NOMO-1 treated with DMSO at 0.1 percent for 48 hours (cell line): ENCODE data around the gene CMTM4.
"Not testable (repeated sequence)": the region's sequence is repeated elsewhere in the genome, so short reads cannot be mapped to it uniquely, and the experiment has no call there.

ENCODE experiments used
- DNase-seq: peaks from one replicate; lab custom pipeline; 2025; ENCODE audit not compliant: unreplicated experiment; lab: John Stamatoyannopoulos, UW

Gene CMTM4

GRCh38 chr16:66676599-66676998 is 19.9 kb downstream of the CMTM4 start:
- DNase-seq, result no peak

- no peak for DNase-seq
Measured at GRCh38 chr16:66673691-66674090, 22.9 kb downstream of the CMTM4 start.

- no peak for DNase-seq
Measured at GRCh38 chr16:66670691-66671388, 25.7 kb downstream of the CMTM4 start.

- no peak for DNase-seq
Measured at GRCh38 chr16:66668777-66669444, 27.6 kb downstream of the CMTM4 start.

DNA sequence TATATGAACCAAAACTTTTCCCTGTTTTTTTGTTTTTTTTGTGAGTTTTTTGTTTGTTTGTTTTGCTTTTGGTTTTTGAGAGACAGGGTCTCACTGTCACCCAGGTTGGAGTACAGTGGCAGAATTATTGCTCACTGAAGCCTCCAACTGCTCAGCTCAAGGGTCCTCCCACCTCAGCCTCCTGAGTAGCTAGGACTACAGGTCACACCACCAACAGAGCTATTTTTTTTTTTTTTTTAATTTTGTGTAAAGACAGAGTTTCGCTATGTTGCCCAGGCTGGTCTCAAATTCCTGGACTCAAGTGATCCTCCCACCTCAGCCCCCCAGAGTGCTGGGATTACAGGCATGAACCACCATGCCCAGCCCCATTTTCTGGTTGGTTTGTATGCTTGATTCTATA is 28.6 kb downstream of the CMTM4 start:
- DNase-seq, result no peak

- DNase-seq, result peak; percentile 17
Measured at GRCh38 chr16:66662445-66663194, 33.9 kb downstream of the CMTM4 start.

DNA sequence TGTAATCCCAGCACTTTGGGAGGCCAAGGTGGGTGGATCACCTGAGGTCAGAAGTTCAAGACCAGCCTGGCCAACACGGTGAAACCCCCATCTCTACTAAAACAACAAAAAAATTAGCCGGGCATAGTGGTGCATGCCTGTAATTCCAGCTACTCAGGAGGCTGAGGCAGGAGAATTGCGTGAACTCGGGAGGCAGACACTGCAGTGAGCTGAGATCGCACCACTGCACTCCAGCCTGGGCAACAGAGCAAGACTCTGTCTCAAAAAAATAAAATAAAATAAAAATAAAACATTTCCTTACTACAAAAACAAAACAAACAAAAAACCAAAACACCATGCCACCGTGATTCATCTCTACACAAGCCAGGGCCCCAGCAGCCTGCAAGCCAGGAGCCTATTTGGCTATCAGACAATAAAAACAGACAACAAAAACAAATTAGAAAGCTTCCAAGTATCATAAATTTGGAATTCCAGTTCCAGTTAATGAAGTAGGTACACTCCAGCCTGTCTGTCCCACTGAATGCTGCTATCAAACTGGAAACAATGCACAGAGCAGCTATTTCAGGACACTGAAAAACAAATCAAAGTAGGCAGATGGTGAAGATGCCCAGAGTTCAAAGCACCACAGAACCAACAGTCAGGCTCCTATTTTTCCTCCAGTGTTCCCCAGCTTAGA is 34.7 kb downstream of the CMTM4 start:
- DNase-seq, result not testable (repeated sequence)

DNA sequence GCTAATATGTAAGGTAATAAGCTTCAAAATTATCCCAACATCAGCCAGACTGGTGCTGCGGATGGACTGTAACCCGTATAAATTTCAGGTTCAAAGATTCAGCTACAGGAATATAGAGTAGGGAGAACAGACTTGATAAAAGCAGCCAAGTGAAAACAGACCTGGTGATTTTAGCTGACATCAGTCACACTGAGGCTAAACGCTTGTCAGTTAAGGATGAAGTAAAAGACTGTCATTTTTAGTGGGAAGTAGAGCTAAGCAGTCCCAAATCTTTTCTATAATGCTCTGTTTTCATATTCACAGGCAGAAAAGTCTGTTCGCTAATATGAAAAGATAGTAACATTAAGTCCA is 35.4 kb downstream of the CMTM4 start:
- no peak for DNase-seq

DNA sequence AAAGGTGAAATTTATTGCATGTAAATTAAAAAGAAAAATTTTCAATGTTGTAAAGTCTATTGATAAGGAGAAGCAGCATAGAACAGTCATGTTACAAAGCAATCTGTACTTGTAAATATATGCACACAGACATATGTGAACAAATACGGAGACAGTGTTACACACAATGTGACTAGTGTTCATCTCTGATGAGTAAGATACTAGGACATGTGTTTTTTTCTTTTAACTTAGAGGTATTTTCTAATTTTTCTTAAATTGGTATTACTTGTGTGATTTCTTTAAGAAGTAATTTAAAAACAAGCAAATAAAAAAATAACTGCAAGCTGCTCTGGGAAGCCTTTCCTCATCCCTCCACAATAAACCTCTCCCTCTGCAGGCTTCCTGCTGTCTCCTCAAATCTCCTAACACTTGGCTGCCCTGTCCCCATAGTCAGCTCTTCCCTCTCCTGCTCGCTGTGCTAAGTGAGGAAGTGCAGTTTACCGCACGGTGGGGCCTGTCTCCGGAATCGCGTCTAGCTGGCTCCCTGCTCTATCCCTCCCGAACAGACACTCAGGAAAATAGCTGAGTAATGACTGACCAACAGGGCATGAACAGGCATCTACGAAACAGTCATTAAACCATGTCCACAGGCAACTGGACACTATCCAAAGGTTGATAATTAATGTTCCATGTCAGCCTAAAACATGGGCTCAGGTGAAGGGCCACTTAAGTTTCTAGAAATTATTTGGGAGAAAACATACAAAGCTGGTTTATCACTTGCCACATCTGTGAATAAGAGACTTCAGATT is 35.9 kb downstream of the CMTM4 start:
- peak; percentile 40 for DNase-seq

DNA sequence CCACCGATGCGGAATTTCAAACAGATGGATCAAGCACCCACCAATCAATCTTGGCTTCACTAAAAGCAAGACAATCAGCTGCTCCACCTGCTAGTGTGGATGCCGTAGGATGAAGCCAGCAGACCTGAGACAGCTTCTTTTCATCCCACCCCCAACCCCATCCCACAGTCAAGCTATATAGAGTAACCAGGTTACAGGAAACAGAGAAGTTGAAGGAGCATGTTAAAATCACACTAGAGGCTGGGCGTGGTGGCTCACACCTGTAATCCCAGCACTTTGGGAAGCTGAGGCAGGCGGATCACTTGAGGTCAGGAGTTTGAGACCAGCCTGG is 37.7 kb downstream of the CMTM4 start:
- no peak for DNase-seq

DNA sequence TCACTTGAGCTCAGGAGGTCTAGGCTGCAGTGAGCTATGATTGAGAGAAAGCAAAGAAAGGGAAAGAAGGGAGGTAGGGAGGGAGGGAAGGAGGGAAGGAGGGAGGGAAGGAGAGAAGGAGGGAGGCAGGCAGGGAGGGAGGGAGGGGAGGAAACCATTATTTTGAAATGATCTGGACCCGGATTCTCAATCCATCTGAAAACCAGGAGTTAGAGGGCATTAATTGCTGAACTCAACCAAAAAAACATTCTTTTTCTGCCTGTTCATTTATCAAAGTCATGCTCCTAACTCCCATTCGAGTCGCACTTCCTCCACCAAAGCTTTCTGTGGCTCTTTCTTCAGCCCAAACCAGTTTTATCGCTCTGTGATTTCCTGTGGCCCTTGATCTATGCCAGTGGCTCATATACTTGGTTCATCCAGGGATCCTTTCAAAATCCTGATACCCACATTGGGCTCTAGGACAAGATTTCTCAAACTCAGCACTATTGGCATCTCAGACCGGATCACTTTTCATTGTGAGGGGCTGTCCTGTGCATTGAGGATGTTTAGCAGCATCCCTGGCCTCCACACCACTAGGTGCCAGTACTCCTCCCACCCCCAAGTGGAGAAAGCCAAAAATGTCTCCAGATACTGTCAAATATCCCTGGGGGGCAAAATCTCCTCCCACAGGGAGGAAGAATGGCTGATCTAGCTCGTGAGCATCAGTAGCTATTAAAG is 38.2 kb downstream of the CMTM4 start:
- DNase-seq, result peak; percentile 42

GRCh38 chr16:66656547-66656946 is 40.0 kb downstream of the CMTM4 start:
- DNase-seq, result no peak

- DNase-seq, result peak; percentile 41
Measured at GRCh38 chr16:66653581-66654350, 42.8 kb downstream of the CMTM4 start.

- DNase-seq, result no peak
Measured at GRCh38 chr16:66652661-66653360, 43.7 kb downstream of the CMTM4 start.

DNA sequence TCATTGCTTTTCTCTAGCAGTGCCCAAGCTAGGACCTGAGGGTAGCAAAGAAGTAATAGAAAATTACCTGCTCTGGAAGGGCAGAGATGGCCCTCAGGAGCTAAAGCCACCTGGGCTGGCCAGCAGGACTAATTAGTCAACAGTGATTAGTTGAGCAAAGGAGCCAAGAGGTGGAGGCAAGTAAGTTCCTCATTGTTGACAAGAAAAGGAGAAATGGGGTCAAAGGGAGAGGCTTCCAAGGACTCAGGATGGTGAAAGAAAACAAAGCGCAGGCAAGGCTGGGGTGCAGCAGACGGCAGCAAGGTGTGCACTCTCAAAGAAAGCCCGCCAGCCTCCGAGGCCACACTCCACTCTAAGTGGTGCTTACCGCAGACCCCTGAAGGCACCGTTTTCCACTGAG is 44.6 kb downstream of the CMTM4 start:
- peak; percentile 71 for DNase-seq

GRCh38 chr16:66651474-66651765 is 45.1 kb downstream of the CMTM4 start:
- DNase-seq, result no peak

- peak; percentile 89 for DNase-seq
Measured at GRCh38 chr16:66650707-66651473, 45.7 kb downstream of the CMTM4 start.

DNA sequence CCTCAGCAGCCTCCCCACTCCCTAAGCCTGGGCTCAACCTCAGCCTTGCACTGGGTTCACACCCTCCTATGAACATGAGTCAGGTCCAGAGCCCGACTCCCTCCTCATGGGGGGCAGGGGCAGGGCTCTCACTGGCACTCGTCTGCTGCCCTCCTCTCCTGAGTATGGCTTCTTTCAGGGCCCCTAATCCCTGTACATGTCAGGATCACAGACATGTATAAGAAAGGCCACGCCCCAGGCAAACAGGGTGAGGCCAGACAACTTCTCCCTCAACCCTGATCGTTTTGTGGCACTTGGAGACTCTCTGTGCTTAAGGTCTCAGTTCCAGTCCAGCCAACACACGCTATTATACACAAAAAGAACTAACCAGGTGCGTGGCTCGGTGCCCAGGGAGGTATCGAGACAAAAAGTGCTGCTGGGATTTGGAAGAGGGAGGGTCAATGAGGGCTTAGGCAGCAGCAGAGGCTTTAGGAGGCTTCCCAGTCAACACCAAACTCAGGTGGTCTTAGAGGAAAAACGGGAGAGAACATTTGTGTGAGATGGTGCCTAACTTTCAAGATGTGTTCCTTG is 46.8 kb downstream of the CMTM4 start:
- no peak for DNase-seq
